ENCODE results near the gene ISCA2. TPM values are rescaled to one million over a fixed set of nuclear protein-coding genes. Genes with fewer than 3 reads are reported as not detected.

The ISCA2 gene
- total RNA-seq, 1 donor from 2014 or later, result 33.4 TPM

DNA sequence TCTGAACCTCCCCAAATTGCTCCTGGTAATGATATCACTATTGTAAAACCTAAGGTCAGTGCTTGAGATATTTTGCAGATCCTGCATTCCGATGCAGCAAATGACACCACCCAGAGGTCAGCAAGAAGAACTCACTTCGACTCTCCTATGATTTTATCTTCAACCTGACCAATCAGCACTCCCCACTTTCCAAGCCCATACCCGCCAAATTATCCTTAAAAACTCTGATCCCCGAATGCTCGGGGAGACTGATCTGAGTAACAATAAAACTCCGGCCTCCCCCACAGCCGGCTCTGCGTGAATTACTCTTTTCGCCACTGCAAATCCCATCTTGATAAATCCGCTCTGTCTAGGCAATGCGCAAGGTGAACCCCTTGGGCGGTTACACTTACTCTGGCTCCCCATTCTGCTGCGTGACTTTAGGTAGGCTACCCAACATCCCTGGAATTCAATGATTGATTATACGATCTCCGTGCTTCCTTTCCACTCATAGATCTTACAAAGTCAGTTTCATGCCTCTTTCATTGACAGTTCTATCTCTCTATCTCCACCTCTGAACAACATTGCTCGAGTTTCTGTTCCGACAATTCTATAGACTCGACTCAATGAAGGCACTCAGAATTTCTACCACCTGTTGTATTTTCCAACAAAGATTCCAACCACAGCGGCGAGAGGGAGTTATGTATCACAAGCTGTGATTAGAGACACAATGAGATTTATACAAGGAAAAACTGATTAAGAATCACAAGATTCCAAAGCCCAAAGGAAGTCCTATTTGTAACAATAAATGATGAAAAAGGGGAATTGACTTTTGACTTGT, 1.4 kb upstream of the ISCA2 start:
- no peak for DNase-seq (ENCODE audit: extremely low spot score, unreplicated experiment)
- H3K27ac Mint-ChIP-seq, result no peak overlapping the region
- no peaks in the 10 kb centered on the region for H3K36me3 Mint-ChIP-seq
- peaks cover 6% of the 10 kb centered on the region for H3K4me1 Mint-ChIP-seq (ENCODE audit: unreplicated experiment)
- no peaks in the 10 kb centered on the region for H3K27me3 Mint-ChIP-seq
- H3K4me3 Mint-ChIP-seq, result no peak overlapping the region
- TF ChIP-seq, protein P1, sequence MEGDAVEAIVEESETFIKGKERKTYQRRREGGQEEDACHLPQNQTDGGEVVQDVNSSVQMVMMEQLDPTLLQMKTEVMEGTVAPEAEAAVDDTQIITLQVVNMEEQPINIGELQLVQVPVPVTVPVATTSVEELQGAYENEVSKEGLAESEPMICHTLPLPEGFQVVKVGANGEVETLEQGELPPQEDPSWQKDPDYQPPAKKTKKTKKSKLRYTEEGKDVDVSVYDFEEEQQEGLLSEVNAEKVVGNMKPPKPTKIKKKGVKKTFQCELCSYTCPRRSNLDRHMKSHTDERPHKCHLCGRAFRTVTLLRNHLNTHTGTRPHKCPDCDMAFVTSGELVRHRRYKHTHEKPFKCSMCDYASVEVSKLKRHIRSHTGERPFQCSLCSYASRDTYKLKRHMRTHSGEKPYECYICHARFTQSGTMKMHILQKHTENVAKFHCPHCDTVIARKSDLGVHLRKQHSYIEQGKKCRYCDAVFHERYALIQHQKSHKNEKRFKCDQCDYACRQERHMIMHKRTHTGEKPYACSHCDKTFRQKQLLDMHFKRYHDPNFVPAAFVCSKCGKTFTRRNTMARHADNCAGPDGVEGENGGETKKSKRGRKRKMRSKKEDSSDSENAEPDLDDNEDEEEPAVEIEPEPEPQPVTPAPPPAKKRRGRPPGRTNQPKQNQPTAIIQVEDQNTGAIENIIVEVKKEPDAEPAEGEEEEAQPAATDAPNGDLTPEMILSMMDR (conservative IDR thresholded peaks at IDR 0.05), result peak; percentile 52
- H3K9me3 Mint-ChIP-seq, result no peaks in the 10 kb centered on the region

DNA sequence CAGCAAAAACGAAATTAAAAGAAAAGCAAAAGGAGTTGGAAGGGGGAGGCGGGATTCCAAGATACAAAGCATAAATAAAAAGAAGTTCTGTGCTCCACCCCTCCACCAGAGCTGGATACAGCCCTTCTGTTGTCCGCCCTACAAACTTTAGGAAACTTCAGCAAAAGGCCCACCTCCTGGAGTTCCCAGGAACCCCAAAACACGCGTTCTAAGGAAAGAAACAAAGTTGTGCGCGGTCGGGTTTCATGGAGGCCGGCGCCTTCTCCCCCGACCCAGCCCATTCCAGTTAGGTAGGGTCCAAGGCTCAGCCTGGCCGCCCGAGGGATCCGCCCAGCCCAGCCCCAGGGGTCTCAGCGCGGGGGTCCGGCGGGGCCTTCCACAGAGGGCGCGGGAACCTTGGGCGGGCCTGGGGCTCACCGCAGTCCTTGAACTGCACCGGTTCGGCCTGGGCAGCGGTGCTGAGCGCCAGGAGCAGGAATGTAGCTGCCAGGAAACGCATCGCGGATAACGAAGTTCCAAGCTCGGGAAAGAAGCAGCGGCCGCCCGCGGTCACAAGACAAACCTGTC, 706 bp upstream of the ISCA2 start, which contains the start of gene NPC2:
Gene NPC2, minus strand, starts transcription at position 530 of the 567 bp plus-strand sequence. Its CDS starts 31 bp downstream, at position 499.
- TF ChIP-seq, protein P1 (conservative IDR thresholded peaks at IDR 0.05), result no peak
- H3K9me3 Mint-ChIP-seq, result no peaks in the 10 kb centered on the region
- no peak for DNase-seq (ENCODE audit: extremely low spot score, unreplicated experiment)
- peak within 1 kb of the TSS; percentile 57 for H3K27ac Mint-ChIP-seq
- H3K36me3 Mint-ChIP-seq, result no peaks in the 10 kb centered on the region
- no peaks in the 10 kb centered on the region for H3K27me3 Mint-ChIP-seq
- H3K4me1 Mint-ChIP-seq (ENCODE audit: unreplicated experiment), result peaks cover 6% of the 10 kb centered on the region
- H3K4me3 Mint-ChIP-seq, result no peak within 1 kb of the TSS

DNA sequence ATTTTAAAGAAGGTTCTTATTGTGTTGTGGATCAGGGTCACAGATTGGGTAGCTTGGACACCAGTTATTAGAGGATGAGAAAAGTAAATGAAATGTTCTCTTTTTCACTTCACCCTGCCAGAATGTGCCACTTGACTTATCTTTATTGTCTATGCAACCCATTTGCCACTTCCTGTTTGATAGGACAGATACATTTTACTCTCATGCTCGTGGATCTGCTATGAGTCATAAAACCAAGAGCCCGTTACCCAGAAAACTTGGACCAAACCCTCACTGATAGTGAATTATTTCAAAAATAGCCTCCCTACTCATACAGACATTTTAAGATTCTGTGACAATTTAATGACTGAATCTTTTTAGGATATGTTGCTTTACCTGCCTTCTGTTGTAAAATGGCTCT, 1.8 kb downstream of the ISCA2 start:
- no peak overlapping the region for H3K27ac Mint-ChIP-seq
- H3K9me3 Mint-ChIP-seq, result no peaks in the 10 kb centered on the region
- no peaks in the 10 kb centered on the region for H3K36me3 Mint-ChIP-seq
- TF ChIP-seq, protein P1 (conservative IDR thresholded peaks at IDR 0.05), result no peak
- peaks cover 6% of the 10 kb centered on the region for H3K4me1 Mint-ChIP-seq (ENCODE audit: unreplicated experiment)
- DNase-seq (ENCODE audit: extremely low spot score, unreplicated experiment), result no peak
- no peaks in the 10 kb centered on the region for H3K27me3 Mint-ChIP-seq
- H3K4me3 Mint-ChIP-seq, result no peak overlapping the region

DNA sequence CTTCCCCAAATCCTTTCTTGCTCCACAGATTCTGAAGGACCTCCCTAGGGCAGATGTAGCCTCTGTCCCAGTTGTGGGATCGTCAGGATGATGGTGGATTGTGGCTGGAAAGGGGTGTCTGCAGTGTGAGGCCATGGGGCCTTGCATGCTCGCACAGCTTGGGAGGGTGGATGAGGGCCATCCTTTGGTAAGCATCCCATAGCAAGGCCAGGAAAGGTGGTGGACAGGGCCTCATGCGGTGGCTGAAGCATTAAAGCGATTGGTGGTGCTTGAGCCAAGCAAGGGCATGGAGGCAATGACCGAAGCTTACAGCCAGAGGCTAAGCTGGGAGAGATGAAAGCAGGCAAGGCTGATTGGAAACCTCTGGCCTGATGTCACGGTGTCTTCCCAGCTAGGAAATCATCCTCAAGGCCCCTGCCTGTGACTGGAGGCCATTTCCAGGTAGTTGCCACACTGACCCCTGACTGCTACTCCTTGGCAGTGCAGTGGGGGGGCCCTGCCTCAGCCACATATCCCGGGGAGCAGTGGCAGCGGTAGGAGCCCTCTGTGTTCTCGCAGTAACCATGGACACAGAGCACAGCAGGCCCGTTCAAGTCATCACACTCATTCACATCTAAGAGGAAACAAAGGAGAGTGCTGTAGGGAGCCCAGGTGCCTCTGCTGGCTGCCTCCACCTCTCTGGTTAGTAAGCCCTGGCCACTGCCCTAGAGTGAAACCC, 7.0 kb downstream of the ISCA2 start:
- no peak overlapping the region for H3K4me3 Mint-ChIP-seq
- H3K9me3 Mint-ChIP-seq, result no peaks in the 10 kb centered on the region
- no peak overlapping the region for H3K27ac Mint-ChIP-seq
- H3K27me3 Mint-ChIP-seq, result no peaks in the 10 kb centered on the region
- TF ChIP-seq, protein P1 (conservative IDR thresholded peaks at IDR 0.05), result no peak
- no peak for DNase-seq (ENCODE audit: extremely low spot score, unreplicated experiment)
- H3K36me3 Mint-ChIP-seq, result no peaks in the 10 kb centered on the region
- H3K4me1 Mint-ChIP-seq (ENCODE audit: unreplicated experiment), result peaks cover 4% of the 10 kb centered on the region

DNA sequence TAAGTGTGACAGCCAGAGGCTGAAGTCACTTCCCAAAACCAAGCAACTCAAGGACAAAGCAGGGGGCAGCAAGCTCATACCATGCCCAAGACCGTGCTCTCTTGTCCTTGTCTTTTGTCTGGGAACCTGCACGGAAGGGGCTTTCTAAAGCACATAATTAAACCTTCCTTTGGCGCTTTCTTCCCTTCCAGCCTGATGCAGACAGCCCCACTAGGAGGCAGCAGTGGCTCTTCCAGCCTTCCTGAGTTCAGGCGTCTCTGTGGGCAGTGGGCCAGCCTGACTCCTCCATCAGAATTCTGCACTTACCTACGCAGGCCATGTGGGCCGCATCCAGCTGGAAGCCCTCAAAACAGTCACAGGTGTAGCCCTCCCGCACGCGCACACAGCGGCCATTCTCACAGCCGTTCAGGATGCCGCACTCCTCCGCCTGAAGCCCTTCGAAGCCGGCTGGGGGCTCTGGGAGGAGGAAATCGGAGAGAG, 7.6 kb downstream of the ISCA2 start:
- TF ChIP-seq, protein P1 (conservative IDR thresholded peaks at IDR 0.05), result peak; percentile 80
- Mint-ChIP-seq H3K4me3 (no peak overlapping the region), H3K36me3 (no peaks in the 10 kb centered on the region), H3K9me3 (no peaks in the 10 kb centered on the region), H3K4me1 (ENCODE audit: unreplicated experiment) (peaks cover 4% of the 10 kb centered on the region), H3K27ac (no peak overlapping the region), H3K27me3 (no peaks in the 10 kb centered on the region)
- no peak for DNase-seq (ENCODE audit: extremely low spot score, unreplicated experiment)

Measured in type B pancreatic cell (in vitro differentiated cells).